ENCODE results near the gene TEKTIP1. TPM values are rescaled to one million over a fixed set of nuclear protein-coding genes. Genes with fewer than 3 reads are reported as not detected.

Gene TEKTIP1
- polyA plus RNA-seq, 1 donor from 2014 or later, result not detected

DNA sequence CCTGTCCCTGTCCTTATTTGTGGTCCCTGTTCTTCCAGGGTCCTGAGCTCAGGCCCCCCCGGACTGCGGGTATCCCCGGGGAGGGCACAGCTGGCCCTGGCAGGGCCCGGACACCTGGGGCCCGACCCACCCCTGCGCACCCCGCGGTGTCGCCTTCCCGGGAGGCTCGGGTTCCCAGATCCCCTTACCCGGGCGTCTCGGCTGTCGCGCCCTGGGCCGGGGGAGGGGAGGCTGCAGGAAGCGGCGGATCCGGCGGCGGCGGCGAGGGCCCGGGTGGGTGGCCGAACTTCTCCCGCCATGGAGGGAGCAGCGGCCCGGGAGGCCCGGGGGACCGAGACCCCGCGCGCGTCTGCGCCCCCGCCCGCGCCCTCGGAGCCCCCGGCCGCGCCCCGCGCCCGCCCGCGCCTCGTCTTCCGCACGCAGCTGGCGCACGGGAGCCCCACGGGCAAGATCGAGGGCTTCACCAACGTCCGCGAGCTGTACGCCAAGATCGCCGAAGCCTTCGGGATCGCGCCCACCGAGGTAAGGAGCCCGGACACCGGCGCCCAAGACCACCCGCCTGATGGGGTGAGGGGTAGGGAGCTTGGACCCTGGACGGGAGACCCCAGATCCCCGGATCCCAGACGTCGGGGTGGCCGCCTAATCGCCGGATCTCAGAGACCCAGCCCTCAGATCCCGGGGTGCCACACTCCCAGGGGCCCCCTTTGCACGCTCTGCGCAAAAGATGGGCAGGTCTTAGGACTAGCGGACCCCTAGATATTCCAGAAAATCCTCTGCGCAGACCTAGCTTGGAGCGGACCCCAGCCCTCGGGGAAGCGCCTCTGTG, 46.5 kb downstream of the TEKTIP1 start, which contains the start of gene GIPC3:
Gene GIPC3, plus strand, starts transcription at position 178 of the 826 bp plus-strand sequence. Its CDS starts 120 bp downstream, at position 298.
- Histone ChIP-seq H3K27ac (ENCODE audit: low read length) (no peak within 1 kb of the TSS), H3K79me2 (replicated peaks; ENCODE audit: insufficient read depth, low read length) (no peaks in the 10 kb centered on the region), H3K36me3 (ENCODE audit: insufficient read depth, low read length) (no peaks in the 10 kb centered on the region), H3K27me3 (ENCODE audit: insufficient read depth, low read depth, low read length) (peaks cover 21% of the 10 kb centered on the region), H3K9ac (ENCODE audit: low read length) (no peak within 1 kb of the TSS), H2AFZ (ENCODE audit: low read depth, low read length) (no peak within 1 kb of the TSS), H3K4me2 (ENCODE audit: low read length) (no peak within 1 kb of the TSS), H3F3A (ENCODE audit: insufficient read depth, low read length, poor library complexity, severe bottlenecking) (no peaks in the 10 kb centered on the region), H3K4me3 (ENCODE audit: low read length) (no peak within 1 kb of the TSS), H4K20me1 (ENCODE audit: insufficient read depth) (no peaks in the 10 kb centered on the region), H3K9me3 (ENCODE audit: low read length) (no peaks in the 10 kb centered on the region), H3K9me2 (ENCODE audit: insufficient read depth, low read length) (no peaks in the 10 kb centered on the region)
- TF ChIP-seq, protein P1, sequence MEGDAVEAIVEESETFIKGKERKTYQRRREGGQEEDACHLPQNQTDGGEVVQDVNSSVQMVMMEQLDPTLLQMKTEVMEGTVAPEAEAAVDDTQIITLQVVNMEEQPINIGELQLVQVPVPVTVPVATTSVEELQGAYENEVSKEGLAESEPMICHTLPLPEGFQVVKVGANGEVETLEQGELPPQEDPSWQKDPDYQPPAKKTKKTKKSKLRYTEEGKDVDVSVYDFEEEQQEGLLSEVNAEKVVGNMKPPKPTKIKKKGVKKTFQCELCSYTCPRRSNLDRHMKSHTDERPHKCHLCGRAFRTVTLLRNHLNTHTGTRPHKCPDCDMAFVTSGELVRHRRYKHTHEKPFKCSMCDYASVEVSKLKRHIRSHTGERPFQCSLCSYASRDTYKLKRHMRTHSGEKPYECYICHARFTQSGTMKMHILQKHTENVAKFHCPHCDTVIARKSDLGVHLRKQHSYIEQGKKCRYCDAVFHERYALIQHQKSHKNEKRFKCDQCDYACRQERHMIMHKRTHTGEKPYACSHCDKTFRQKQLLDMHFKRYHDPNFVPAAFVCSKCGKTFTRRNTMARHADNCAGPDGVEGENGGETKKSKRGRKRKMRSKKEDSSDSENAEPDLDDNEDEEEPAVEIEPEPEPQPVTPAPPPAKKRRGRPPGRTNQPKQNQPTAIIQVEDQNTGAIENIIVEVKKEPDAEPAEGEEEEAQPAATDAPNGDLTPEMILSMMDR (IDR thresholded peaks at IDR 0.05; ENCODE audit: poor library complexity, severe bottlenecking), result no peak
- TF ChIP-seq MXI1 (conservative IDR thresholded peaks at IDR 0.05; ENCODE audit: poor library complexity, severe bottlenecking) (no peak), RAD21 (conservative IDR thresholded peaks at IDR 0.05) (no peak), EP300 (conservative IDR thresholded peaks at IDR 0.05; ENCODE audit: poor library complexity, severe bottlenecking) (no peak), SMC3 (conservative IDR thresholded peaks at IDR 0.05; ENCODE audit: poor library complexity) (no peak), POLR2AphosphoS5 (IDR thresholded peaks at IDR 0.05) (no peak), TAF1 (IDR thresholded peaks at IDR 0.05; ENCODE audit: low read depth) (no peak), EZH2 (IDR thresholded peaks at IDR 0.05; ENCODE audit: borderline replicate concordance, insufficient read depth, low read length, poor library complexity, severe bottlenecking) (no peak)
- TF ChIP-seq, protein P2, sequence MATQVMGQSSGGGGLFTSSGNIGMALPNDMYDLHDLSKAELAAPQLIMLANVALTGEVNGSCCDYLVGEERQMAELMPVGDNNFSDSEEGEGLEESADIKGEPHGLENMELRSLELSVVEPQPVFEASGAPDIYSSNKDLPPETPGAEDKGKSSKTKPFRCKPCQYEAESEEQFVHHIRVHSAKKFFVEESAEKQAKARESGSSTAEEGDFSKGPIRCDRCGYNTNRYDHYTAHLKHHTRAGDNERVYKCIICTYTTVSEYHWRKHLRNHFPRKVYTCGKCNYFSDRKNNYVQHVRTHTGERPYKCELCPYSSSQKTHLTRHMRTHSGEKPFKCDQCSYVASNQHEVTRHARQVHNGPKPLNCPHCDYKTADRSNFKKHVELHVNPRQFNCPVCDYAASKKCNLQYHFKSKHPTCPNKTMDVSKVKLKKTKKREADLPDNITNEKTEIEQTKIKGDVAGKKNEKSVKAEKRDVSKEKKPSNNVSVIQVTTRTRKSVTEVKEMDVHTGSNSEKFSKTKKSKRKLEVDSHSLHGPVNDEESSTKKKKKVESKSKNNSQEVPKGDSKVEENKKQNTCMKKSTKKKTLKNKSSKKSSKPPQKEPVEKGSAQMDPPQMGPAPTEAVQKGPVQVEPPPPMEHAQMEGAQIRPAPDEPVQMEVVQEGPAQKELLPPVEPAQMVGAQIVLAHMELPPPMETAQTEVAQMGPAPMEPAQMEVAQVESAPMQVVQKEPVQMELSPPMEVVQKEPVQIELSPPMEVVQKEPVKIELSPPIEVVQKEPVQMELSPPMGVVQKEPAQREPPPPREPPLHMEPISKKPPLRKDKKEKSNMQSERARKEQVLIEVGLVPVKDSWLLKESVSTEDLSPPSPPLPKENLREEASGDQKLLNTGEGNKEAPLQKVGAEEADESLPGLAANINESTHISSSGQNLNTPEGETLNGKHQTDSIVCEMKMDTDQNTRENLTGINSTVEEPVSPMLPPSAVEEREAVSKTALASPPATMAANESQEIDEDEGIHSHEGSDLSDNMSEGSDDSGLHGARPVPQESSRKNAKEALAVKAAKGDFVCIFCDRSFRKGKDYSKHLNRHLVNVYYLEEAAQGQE (IDR thresholded peaks at IDR 0.05; ENCODE audit: borderline replicate concordance), result no peak

DNA sequence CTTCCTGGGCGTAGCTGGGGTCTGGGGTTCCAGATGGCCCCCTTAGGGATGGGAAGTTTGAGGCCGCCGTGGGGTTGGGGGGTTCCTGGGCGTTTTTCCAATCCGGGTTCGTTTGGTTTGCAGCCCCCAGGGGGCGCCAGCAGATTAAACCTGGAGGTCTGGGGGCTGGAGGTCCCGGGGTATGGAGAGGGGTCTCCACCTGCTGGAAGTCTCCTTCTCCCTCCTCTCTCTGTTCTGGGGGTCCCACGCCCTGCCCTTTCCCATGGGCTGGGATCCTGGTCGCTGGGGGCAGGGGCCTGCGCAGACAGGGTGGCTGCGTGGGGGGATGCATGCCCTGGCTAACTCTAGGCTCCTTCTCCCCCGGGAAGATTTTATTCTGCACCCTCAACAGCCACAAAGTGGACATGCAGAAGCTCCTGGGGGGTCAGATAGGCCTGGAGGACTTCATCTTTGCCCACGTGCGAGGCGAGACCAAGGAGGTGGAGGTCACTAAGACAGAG, 47.2 kb downstream of the TEKTIP1 start:
- no peaks in the 10 kb centered on the region for H3K9me2 ChIP-seq (ENCODE audit: insufficient read depth, low read length)
- TF ChIP-seq POLR2AphosphoS5 (IDR thresholded peaks at IDR 0.05) (no peak), EP300 (conservative IDR thresholded peaks at IDR 0.05; ENCODE audit: poor library complexity, severe bottlenecking) (no peak), RAD21 (conservative IDR thresholded peaks at IDR 0.05) (no peak), EZH2 (IDR thresholded peaks at IDR 0.05; ENCODE audit: borderline replicate concordance, insufficient read depth, low read length, poor library complexity, severe bottlenecking) (no peak), TAF1 (IDR thresholded peaks at IDR 0.05; ENCODE audit: low read depth) (no peak), MXI1 (conservative IDR thresholded peaks at IDR 0.05; ENCODE audit: poor library complexity, severe bottlenecking) (no peak), SMC3 (conservative IDR thresholded peaks at IDR 0.05; ENCODE audit: poor library complexity) (no peak)
- TF ChIP-seq, protein P2 (IDR thresholded peaks at IDR 0.05; ENCODE audit: borderline replicate concordance), result no peak
- TF ChIP-seq, protein P1 (IDR thresholded peaks at IDR 0.05; ENCODE audit: poor library complexity, severe bottlenecking), result no peak
- H3F3A ChIP-seq (ENCODE audit: insufficient read depth, low read length, poor library complexity, severe bottlenecking), result no peaks in the 10 kb centered on the region
- H4K20me1 ChIP-seq (ENCODE audit: insufficient read depth), result no peaks in the 10 kb centered on the region
- H3K9ac ChIP-seq (ENCODE audit: low read length), result no peak overlapping the region
- H3K27me3 ChIP-seq (ENCODE audit: insufficient read depth, low read depth, low read length), result peaks cover 21% of the 10 kb centered on the region
- H3K9me3 ChIP-seq (ENCODE audit: low read length), result no peaks in the 10 kb centered on the region
- no peaks in the 10 kb centered on the region for H3K36me3 ChIP-seq (ENCODE audit: insufficient read depth, low read length)
- H3K79me2 ChIP-seq (replicated peaks; ENCODE audit: insufficient read depth, low read length), result no peaks in the 10 kb centered on the region
- no peak overlapping the region for H2AFZ ChIP-seq (ENCODE audit: low read depth, low read length)
- no peak overlapping the region for H3K4me2 ChIP-seq (ENCODE audit: low read length)
- no peak overlapping the region for H3K4me3 ChIP-seq (ENCODE audit: low read length)
- H3K27ac ChIP-seq (ENCODE audit: low read length), result no peak overlapping the region

All from neural cell (in vitro differentiated cells).